HG02610 (cell line): ENCODE results near the gene SLC35F3.
A peak's percentile ranks its signal among the peaks of the same experiment; 100 is the strongest.
"Not testable (repeated sequence)": the region's sequence is repeated elsewhere in the genome, so short reads cannot be mapped to it uniquely, and the experiment has no call there.

Experiments
- ATAC-seq: cut with Tn5 transposase; IDR thresholded peaks from one replicate; pipeline ENCODE4 v1.9.1; 2021; ENCODE audit warnings: mild to moderate bottlenecking, moderate library complexity; ENCODE audit not compliant: unreplicated experiment

The SLC35F3 gene

DNA sequence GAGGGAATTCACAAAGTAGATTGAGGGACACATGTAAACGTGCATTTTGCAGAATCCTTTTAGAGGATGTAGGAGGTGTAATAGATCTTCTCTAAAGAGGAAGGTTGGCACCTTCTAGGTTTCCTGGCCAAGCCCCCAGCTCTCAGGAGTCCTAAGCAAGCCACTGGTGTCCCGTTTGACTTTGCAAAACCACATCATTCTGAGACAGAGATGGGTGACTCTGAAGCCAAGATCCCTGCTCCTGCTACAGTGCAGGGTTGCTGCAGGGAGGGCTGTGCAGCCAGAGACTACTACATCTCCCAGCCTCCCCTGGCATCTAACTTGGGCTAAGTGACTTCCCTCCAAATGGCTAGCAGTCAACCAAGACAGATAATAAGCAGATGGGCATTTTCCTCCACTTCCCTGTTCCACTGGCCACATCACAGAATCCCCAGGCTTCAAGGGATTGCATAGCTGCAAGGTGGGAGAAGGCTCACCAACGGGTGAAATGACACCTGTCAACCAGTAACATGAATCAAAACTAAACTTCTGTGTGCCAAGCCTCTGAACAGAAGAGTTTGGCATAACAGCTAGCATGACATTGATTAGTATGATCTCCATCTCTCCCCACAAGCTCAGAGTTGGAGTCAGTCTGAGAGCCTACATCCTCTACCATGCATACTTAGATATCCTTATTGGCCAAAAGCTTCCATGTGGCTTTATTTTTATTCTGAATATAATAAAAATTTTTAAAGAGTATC is 339.2 kb downstream of the SLC35F3 start:
- no peak for ATAC-seq

- ATAC-seq: peak; percentile 29
Observed at GRCh38 chr1:234244482-234244881, 340.0 kb downstream of the SLC35F3 start.

DNA sequence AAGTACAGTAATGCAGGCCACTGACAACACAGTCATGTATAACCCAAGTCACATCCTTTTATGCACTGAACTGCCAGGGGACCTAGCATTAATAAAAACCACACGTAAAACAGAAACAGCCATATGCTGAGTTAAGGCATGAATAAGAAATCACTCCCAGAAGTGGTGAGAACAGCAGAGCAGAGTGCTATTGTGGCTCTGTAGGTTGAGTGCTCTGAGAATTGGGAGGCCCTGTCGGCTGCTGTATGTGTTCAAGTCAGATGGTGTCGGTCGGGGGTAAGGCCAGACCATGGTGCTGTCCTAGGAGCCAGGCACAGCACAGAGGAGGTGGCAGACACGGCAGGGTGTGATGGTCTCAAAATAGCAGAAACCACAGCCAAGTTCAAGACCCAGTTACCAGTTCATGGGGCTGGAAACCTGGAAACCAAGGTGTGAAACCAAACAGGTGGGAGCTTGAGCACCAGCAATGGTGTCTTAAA is 342.2 kb downstream of the SLC35F3 start:
- ATAC-seq: peak; percentile 89

DNA sequence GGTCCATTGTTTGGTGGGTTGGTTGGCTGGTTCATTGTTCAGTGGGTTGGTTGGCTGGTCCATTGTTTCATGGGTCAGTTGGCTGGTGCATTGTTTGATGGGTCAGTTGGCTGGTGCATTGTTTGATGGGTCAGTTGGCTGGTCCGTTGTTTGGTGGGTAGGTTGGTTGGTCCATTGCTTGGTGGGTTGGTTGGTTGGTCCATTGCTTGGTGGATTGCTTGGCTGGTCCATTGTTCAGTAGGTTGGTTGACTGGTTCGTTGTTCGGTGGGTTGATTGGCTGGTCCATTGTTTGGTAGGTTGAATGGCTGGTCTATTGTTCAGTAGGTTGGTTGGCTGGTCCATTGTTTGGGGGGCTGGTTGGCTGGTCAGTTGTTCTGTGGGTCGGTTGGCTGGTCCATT is 343.3 kb downstream of the SLC35F3 start:
- not testable (repeated sequence) for ATAC-seq

DNA sequence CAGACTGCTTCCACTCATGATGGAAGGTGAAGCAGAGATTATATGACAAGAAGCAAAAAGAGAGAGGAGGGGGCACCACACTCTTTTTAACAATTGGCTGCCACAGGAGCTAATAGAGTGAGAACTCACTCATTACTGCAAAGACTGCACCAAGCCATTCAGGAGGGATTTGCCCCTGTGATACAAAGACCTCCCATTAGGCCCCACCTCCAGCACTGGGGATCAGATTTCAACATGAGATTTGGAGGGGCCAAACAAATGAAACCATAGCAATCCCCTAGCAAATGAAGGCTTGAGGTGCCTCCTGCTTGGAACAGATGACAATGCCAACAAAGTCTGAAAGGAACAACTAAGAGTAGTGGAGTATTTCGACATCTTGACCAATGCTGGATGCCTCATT is 346.3 kb downstream of the SLC35F3 start:
- ATAC-seq: no peak

GRCh38 chr1:234253732-234254131 is 349.3 kb downstream of the SLC35F3 start:
- ATAC-seq: no peak

DNA sequence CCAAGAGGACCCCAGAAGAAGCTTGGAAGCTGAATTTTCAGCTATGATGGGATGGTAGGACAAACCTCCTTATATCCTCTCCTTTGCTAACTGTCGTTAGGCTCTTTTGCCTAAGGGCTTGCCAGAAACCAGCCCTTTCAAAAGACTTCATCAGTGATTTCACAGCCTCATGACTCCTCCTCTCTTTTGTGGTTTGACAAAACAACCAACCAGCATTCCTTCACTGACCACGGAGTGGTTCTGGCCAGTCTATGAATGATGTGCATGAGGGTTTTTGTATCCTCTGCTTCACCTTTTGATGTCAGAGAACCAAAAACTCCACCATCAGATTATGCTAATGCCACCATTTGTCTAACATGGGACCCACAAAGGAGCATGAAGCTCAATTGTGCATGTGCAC is 351.9 kb downstream of the SLC35F3 start:
- ATAC-seq: no peak

- ATAC-seq: no peak
Observed at GRCh38 chr1:234258071-234258470, 353.6 kb downstream of the SLC35F3 start.

DNA sequence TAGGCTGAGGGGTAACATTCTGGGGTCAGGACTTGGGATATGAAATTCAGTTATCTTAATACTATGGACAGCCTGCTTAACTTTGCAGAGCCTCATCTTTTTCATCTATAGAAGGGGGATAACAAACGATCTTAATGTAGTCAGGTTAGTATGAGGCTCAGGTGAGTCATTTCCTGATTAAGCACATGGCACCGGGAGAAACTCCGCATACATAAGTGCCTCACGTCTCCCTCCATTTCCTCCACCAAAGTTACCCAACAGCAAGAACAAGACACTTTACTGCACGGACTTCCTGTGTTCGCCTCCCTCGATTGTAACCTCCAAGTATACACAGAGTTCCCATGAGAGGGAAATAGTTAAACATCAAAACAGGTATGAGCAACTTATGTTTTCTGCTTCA is 356.1 kb downstream of the SLC35F3 start:
- no peak for ATAC-seq

GRCh38 chr1:234261545-234261944 is 357.1 kb downstream of the SLC35F3 start:
- ATAC-seq: no peak

- no peak for ATAC-seq
Observed at GRCh38 chr1:234262007-234262753, 357.7 kb downstream of the SLC35F3 start.

DNA sequence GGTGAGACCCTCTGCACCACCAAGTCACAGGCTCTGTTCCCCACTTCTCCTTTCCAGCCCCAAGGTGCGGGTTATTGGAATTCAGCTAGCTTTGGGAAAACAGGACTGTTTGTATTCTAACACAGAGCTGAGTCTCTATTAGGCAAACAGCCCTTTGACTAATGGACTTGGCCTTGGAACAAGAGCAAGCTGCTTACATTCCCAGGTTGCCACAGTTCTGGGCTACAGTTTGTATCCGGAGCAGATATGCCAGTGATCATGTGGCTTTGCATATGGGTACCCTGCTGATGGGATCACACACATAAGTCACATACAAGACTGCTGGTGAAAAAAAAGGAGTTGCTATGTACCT is 358.3 kb downstream of the SLC35F3 start:
- no peak for ATAC-seq

GRCh38 chr1:234264832-234265231 is 360.4 kb downstream of the SLC35F3 start:
- no peak for ATAC-seq

DNA sequence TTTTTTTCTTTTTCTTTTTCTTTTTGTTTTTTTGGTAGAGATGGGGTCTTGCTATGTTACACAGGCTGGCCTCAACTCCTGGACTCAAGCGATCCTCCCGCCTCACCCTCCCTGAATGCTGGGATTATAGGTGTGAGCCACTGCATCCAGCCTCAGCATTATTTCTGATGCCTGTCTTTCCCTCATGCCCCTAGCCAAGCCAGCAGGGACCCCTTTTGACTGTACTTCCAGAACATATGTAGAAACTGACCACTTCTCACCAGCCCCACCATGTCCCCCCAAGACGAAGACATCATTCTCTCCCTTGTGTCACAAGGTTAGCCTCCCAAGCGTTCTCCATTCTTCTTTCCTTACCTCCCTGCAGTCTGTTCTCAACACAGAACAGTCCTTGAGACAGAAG is 360.8 kb downstream of the SLC35F3 start:
- no peak for ATAC-seq

DNA sequence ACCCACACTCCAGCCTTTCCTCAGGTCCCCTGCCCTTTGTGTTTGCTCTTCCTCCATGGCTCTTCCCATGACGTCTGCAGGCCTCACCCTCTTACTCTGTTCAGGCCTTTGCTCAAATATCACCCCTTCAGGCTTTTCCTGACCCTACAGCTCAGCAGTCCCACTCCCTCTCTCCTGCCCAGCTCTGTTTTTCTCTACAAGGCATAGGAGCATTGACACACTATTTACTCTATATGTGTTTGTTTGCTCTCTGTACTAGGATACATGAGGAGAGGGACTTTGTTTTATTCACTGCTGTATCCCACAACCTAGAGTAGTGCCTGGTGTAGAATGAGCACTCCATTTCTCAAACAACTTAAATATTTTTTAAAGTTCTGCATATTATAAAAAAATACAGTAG is 361.4 kb downstream of the SLC35F3 start:
- ATAC-seq: no peak

DNA sequence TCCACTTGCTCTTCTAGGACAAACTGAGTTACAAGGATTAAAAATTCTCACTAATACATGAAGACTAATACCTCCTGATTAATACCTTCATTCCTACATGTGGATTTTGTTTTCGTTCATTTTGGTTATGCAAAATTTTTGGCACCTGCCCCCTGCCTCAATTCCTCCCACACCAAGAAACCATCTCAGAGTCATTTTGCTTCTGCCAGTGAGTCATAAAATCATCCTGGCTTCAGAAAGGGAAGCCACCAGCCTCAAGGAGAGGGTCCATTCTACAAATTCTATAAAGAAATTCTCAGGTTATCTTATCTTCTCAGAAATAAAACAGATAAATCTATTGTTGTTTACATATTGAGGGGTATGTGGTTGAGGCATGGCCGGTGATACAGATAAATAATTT is 365.6 kb downstream of the SLC35F3 start:
- no peak for ATAC-seq

- ATAC-seq: no peak
Observed at GRCh38 chr1:234270581-234271242, 366.2 kb downstream of the SLC35F3 start.

- peak; percentile 92 for ATAC-seq
Observed at GRCh38 chr1:234271243-234271606, 366.7 kb downstream of the SLC35F3 start.

- no peak for ATAC-seq
Observed at GRCh38 chr1:234272656-234273312, 368.3 kb downstream of the SLC35F3 start.

GRCh38 chr1:234273981-234274380 is 369.5 kb downstream of the SLC35F3 start:
- ATAC-seq: no peak

- no peak for ATAC-seq
Observed at GRCh38 chr1:234276151-234276788, 371.8 kb downstream of the SLC35F3 start.
